Hepatocyte (in vitro differentiated cells): ENCODE measurements around the gene UTP11.

Experiments used
- CTCF ChIP-seq: fragments of 200-600 bp; sonication (generic); IDR thresholded peaks from 2 replicates; pipeline ENCODE4 v1.5.1; 2016; ENCODE audit warnings: antibody characterized with exemption, mild to moderate bottlenecking; ENCODE audit not compliant: poor library complexity
- EZH2 ChIP-seq: fragments of 200-600 bp; sonication (generic); IDR thresholded peaks from 2 replicates; pipeline ENCODE4 v1.6.1; 2016; ENCODE audit warnings: antibody characterized with exemption, mild to moderate bottlenecking, borderline replicate concordance
- EZH2phosphoT487 ChIP-seq: fragments of 200-600 bp; sonication (generic); IDR thresholded peaks from one replicate; pipeline ENCODE4 v1.6.1; 2018; ENCODE audit warnings: antibody characterized with exemption, mild to moderate bottlenecking, low read depth, moderate library complexity; ENCODE audit not compliant: unreplicated experiment, severe bottlenecking

- peak; percentile 30 for TF ChIP-seq CTCF
- no peak for TF ChIP-seq EZH2
- TF ChIP-seq EZH2phosphoT487 = no peak
These were observed 24.8 kb downstream of the UTP11 start for GRCh38 chr1:38037221-38037939.
